ENCODE results near the gene CTSD.

DNA sequence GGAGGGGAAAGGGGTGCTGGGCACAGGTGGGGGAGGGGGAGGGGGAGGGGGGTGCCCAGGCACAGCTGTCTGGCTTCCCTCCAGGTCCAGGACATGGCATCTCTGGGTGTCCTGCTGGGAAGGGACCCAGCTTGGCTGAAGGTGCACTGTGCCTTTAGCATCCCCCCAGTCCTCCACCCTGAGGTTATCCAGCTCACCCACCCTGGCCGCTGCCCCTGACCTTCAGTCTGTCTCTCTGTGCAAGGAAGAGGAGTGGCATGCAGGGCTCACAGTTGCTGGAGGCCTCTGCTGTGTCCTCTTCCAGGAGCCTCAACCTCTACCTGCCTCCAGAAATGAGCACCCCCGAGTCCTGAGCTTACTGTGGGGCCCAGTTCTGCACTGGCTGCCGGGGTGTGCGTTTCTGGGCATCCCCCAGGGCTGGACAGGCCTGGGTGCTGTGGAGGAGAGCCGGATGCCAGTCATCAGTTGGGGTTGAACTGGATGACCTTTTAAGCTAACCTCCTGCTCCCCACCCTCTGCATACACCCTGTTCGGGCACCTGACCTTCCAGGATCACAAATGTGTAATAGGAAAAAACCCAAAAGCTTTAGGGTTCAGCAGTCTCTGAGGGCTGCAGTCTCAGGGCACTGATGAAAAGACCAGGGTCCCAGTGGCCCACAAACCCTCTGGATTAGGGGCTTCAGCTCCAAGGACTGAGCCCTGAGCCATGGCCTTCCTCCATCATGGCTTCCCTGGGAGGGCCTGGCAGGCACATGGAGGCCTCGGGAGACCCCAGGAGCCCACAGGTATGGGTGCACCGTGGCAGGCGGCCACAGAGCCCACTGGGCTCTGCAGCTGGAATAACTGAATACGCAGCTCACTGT, 9.6 kb upstream of the CTSD start:
- TF ChIP-seq RXRA (IDR thresholded peaks at IDR 0.05) (no peak), CTCF (IDR thresholded peaks at IDR 0.05; ENCODE audit: low read depth, low read length, missing input control) (no peak), JUND (IDR thresholded peaks at IDR 0.05) (no peak)
- TF ChIP-seq, protein P1, sequence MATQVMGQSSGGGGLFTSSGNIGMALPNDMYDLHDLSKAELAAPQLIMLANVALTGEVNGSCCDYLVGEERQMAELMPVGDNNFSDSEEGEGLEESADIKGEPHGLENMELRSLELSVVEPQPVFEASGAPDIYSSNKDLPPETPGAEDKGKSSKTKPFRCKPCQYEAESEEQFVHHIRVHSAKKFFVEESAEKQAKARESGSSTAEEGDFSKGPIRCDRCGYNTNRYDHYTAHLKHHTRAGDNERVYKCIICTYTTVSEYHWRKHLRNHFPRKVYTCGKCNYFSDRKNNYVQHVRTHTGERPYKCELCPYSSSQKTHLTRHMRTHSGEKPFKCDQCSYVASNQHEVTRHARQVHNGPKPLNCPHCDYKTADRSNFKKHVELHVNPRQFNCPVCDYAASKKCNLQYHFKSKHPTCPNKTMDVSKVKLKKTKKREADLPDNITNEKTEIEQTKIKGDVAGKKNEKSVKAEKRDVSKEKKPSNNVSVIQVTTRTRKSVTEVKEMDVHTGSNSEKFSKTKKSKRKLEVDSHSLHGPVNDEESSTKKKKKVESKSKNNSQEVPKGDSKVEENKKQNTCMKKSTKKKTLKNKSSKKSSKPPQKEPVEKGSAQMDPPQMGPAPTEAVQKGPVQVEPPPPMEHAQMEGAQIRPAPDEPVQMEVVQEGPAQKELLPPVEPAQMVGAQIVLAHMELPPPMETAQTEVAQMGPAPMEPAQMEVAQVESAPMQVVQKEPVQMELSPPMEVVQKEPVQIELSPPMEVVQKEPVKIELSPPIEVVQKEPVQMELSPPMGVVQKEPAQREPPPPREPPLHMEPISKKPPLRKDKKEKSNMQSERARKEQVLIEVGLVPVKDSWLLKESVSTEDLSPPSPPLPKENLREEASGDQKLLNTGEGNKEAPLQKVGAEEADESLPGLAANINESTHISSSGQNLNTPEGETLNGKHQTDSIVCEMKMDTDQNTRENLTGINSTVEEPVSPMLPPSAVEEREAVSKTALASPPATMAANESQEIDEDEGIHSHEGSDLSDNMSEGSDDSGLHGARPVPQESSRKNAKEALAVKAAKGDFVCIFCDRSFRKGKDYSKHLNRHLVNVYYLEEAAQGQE (IDR thresholded peaks at IDR 0.05): no peak
- TF ChIP-seq, protein P2, sequence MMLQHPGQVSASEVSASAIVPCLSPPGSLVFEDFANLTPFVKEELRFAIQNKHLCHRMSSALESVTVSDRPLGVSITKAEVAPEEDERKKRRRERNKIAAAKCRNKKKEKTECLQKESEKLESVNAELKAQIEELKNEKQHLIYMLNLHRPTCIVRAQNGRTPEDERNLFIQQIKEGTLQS (IDR thresholded peaks at IDR 0.05): no peak

All from liver (tissue), 3 donors.